Skeletal muscle tissue (tissue), 4 donors: Measurements from ENCODE around the gene ANKRD13C. TPM values are rescaled to one million over a fixed set of nuclear protein-coding genes. Genes with fewer than 3 reads are reported as not detected.
A peak's percentile ranks its signal among the peaks of the same experiment; 100 is the strongest.

ENCODE experiments used
- H3K27ac ChIP-seq: one replicate; pipeline ENCODE4 v1.7.0; 2013; ENCODE audit warnings: mild to moderate bottlenecking, low read depth, low read length, inconsistent platforms
- H3K27me3 ChIP-seq, 3 donors: one replicate each; pipeline ENCODE4 v1.7.0; 2013; ENCODE audit warnings: low read length in 3 of 3; ENCODE audit not compliant: control insufficient read depth in 3 of 3, insufficient read depth in 3 of 3
- H3K36me3 ChIP-seq, 3 donors: one replicate each; pipeline ENCODE4 v1.7.0; 2013; ENCODE audit warnings: low read length in 3 of 3; ENCODE audit not compliant: control insufficient read depth in 3 of 3, insufficient read depth in 3 of 3
- H3K4me1 ChIP-seq, 3 donors: one replicate each; pipeline ENCODE4 v1.7.0; 2013; ENCODE audit warnings: low read length in 3 of 3, mild to moderate bottlenecking in 3 of 3; ENCODE audit not compliant: control insufficient read depth in 3 of 3, insufficient read depth in 3 of 3
- H3K4me3 ChIP-seq, 3 donors: one replicate each; pipeline ENCODE4 v1.7.0; 2013; ENCODE audit warnings: low read length in 3 of 3
- H3K9ac ChIP-seq, 3 donors: one replicate each; pipeline ENCODE4 v1.7.0; 2013; ENCODE audit warnings: low read length in 3 of 3, mild to moderate bottlenecking in 3 of 3, moderate library complexity in 2 of 3, low read depth in 1 of 3
- H3K9me3 ChIP-seq, 3 donors: one replicate each; pipeline ENCODE4 v1.7.0; 2013; ENCODE audit warnings: low read length in 3 of 3; ENCODE audit not compliant: control insufficient read depth in 3 of 3
- total RNA-seq: library from RNA; depleted of rRNA; stranded (reverse); fragments of >200 nt; gene quantifications from one replicate; pipeline ENCODE4 v1.2.3, GENCODE V29; 2014
- donor health status: Osteomylitis.

The ANKRD13C gene
- total RNA-seq, 1 donor from 2014 or later: 50.6 TPM

DNA sequence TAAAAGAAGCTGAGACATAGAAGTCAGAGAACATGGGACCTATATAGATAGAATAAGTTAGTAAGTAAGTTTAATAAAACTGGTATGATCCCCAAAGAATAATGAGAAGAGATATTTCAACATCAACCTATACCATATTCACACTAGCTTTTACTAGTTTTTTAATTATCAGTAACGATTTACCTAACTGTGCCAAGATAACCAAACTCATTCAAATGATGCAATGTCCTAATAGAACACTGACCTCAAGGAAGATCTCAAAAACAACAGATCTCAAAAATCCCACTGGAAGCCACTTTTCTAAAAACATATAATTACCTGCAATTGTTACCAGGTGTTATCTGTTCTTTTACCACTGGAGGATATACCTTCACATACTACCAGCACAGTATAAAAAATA is 38.7 kb downstream of the ANKRD13C start:
- H3K9ac ChIP-seq: peak overlapping the region in 1 of 3 donors; percentile 47
- no peaks in the 10 kb centered on the region for H3K27me3 ChIP-seq
- H3K9me3 ChIP-seq: no peaks in the 10 kb centered on the region
- H3K4me1 ChIP-seq: no peaks in the 10 kb centered on the region
- no peaks in the 10 kb centered on the region for H3K36me3 ChIP-seq
- H3K4me3 ChIP-seq: no peak overlapping the region
- H3K27ac ChIP-seq: no peak overlapping the region

DNA sequence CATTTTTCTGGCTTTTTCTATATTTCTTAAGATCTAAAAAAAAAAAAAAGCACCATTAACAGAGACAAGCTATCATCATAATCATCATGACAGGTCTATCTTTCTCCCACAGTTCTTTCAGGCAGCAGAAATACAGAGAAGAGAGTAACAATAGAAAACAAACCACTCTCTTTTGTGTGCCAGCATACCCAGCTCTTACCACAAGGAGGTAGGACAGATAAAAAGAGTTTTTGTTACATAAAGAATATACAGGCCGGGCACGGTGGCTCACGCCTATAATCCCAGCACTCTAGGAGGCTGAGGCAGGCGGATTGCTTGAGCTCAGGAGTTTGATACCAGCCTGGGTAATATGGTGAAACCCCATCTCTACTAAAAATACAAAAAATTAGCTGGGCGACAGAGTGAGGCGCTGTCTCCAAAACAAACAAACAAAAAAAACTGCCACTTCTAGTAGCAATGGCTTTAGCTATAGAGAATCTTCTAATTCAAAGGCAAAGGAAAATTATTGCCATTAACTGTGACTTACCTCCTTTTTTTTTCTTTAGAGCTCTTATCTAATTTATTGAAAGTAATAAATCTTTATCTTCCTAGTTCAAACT is 39.7 kb downstream of the ANKRD13C start:
- no peaks in the 10 kb centered on the region for H3K9me3 ChIP-seq
- H3K27me3 ChIP-seq: no peaks in the 10 kb centered on the region
- no peak overlapping the region for H3K27ac ChIP-seq
- no peaks in the 10 kb centered on the region for H3K4me1 ChIP-seq
- no peak overlapping the region for H3K9ac ChIP-seq
- no peaks in the 10 kb centered on the region for H3K36me3 ChIP-seq
- H3K4me3 ChIP-seq: no peak overlapping the region

- H3K9ac ChIP-seq: no peak overlapping the region
- H3K4me3 ChIP-seq: no peak overlapping the region
- no peaks in the 10 kb centered on the region for H3K4me1 ChIP-seq
- H3K36me3 ChIP-seq: peaks cover 0 to 3% (median 0%) of the 10 kb centered on the region in 3 donors
- no peaks in the 10 kb centered on the region for H3K9me3 ChIP-seq
- no peak overlapping the region for H3K27ac ChIP-seq
- no peaks in the 10 kb centered on the region for H3K27me3 ChIP-seq
These were observed 43.2 kb downstream of the ANKRD13C start for GRCh38 chr1:70311369-70311768.

DNA sequence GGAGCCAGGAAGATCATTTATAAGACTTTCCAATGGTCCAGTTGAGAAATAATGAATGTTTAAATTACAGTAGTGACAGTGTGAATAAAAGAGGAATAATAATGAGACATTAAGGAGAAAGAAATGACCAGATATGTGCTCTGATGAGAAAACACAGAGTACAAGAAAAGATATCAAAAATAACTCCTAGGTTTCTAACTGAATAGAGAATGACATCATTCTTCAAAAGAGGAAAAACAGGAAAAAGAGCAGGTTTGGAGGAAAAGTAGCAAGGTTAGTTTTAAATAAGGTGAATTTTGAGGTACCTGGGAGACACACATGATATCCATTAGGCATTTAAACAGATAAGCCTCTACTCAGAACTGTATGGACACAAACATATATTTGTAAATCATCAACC is 55.0 kb downstream of the ANKRD13C start:
- no peaks in the 10 kb centered on the region for H3K27me3 ChIP-seq
- no peaks in the 10 kb centered on the region for H3K9me3 ChIP-seq
- no peaks in the 10 kb centered on the region for H3K4me1 ChIP-seq
- no peak overlapping the region for H3K9ac ChIP-seq
- no peak overlapping the region for H3K4me3 ChIP-seq
- H3K36me3 ChIP-seq: peaks cover 0 to 11% (median 4%) of the 10 kb centered on the region in 3 donors
- H3K27ac ChIP-seq: no peak overlapping the region

GRCh38 chr1:70295749-70296148 is 58.8 kb downstream of the ANKRD13C start:
- H3K4me3 ChIP-seq: no peak overlapping the region
- no peaks in the 10 kb centered on the region for H3K27me3 ChIP-seq
- H3K4me1 ChIP-seq: no peaks in the 10 kb centered on the region
- no peaks in the 10 kb centered on the region for H3K9me3 ChIP-seq
- H3K27ac ChIP-seq: no peak overlapping the region
- H3K9ac ChIP-seq: no peak overlapping the region
- H3K36me3 ChIP-seq: peaks cover 4 to 11% (median 9%) of the 10 kb centered on the region in 3 donors

- Histone ChIP-seq H3K27ac (no peak overlapping the region), H3K4me3 (no peak overlapping the region), H3K9me3 (no peaks in the 10 kb centered on the region), H3K27me3 (no peaks in the 10 kb centered on the region), H3K9ac (no peak overlapping the region), H3K36me3 (peaks cover 4 to 18% (median 4%) of the 10 kb centered on the region in 3 donors), H3K4me1 (no peaks in the 10 kb centered on the region)
These were observed 61.2 kb downstream of the ANKRD13C start for GRCh38 chr1:70293186-70293843.

DNA sequence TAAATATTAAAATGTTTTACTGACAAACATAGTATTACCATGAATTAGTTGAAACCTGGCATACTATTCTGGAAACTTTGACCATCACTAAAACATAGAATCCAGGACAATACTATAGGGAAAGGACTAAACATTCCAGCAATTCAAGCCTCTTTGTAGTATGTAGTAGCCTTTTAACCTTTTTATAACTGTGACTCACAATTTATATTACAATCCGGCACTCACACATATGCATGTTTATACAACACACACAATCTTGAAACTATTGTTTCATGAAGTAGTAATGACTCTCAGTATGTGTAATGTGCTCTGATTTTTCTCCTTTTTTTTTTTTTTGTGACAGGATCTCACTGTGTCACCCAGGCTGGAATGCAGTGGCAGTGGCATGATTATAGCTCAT is 64.3 kb downstream of the ANKRD13C start:
- no peaks in the 10 kb centered on the region for H3K9me3 ChIP-seq

GRCh38 chr1:70288166-70288565 is 66.4 kb downstream of the ANKRD13C start:
- Histone ChIP-seq H3K9me3 (no peaks in the 10 kb centered on the region), H3K4me3 (no peak overlapping the region), H3K9ac (no peak overlapping the region), H3K4me1 (no peaks in the 10 kb centered on the region), H3K27me3 (no peaks in the 10 kb centered on the region), H3K27ac (no peak overlapping the region), H3K36me3 (peaks cover under 1 to 14% (median 2%) of the 10 kb centered on the region in 3 donors)

More for the DNA sequence above, 64.3 kb downstream of the ANKRD13C start:
- no peak overlapping the region for H3K27ac ChIP-seq
- H3K4me3 ChIP-seq: no peak overlapping the region
- no peaks in the 10 kb centered on the region for H3K4me1 ChIP-seq
- H3K9ac ChIP-seq: no peak overlapping the region
- H3K27me3 ChIP-seq: no peaks in the 10 kb centered on the region
- peaks cover 4 to 18% (median 4%) of the 10 kb centered on the region in 3 donors for H3K36me3 ChIP-seq

GRCh38 chr1:70286453-70286852 is 68.1 kb downstream of the ANKRD13C start:
- H3K4me3 ChIP-seq: no peak overlapping the region
- no peaks in the 10 kb centered on the region for H3K27me3 ChIP-seq
- no peaks in the 10 kb centered on the region for H3K4me1 ChIP-seq
- H3K9ac ChIP-seq: no peak overlapping the region
- H3K9me3 ChIP-seq: no peaks in the 10 kb centered on the region
- H3K36me3 ChIP-seq: peaks cover 0 to 16% (median 2%) of the 10 kb centered on the region in 3 donors
- no peak overlapping the region for H3K27ac ChIP-seq

- Histone ChIP-seq H3K4me3 (no peak overlapping the region), H3K36me3 (peaks cover 0 to 8% (median 3%) of the 10 kb centered on the region in 3 donors), H3K4me1 (no peaks in the 10 kb centered on the region), H3K27ac (no peak overlapping the region), H3K9ac (no peak overlapping the region), H3K27me3 (no peaks in the 10 kb centered on the region), H3K9me3 (no peaks in the 10 kb centered on the region)
These were observed 70.2 kb downstream of the ANKRD13C start for GRCh38 chr1:70284366-70284765.
